ENCODE measurements around the gene CST9L.
"Not testable (repeated sequence)": the region's sequence is repeated elsewhere in the genome, so short reads cannot be mapped to it uniquely, and the experiment has no call there.

Gene CST9L

GRCh38 chr20:23586735-23587525 is 18.6 kb upstream of the CST9L start:
- DNase-seq (ENCODE audit: low read depth): no peak

- no peak for DNase-seq (ENCODE audit: low read depth)
Measured at GRCh38 chr20:23585808-23586734, 17.8 kb upstream of the CST9L start.

- no peak for DNase-seq (ENCODE audit: low read depth)
Measured at GRCh38 chr20:23585449-23585807, 17.1 kb upstream of the CST9L start.

GRCh38 chr20:23584434-23585199 is 16.3 kb upstream of the CST9L start:
- no peak for DNase-seq (ENCODE audit: low read depth)

GRCh38 chr20:23583526-23583925 is 15.2 kb upstream of the CST9L start:
- no peak for DNase-seq (ENCODE audit: low read depth)

- no peak for DNase-seq (ENCODE audit: low read depth)
Measured at GRCh38 chr20:23582293-23582692, 14.0 kb upstream of the CST9L start.

- DNase-seq (ENCODE audit: low read depth): not testable (repeated sequence)
Measured at GRCh38 chr20:23581833-23582232, 13.5 kb upstream of the CST9L start.

- DNase-seq (ENCODE audit: low read depth): no peak
Measured at GRCh38 chr20:23574977-23575376, 6.7 kb upstream of the CST9L start.

- DNase-seq (ENCODE audit: low read depth): no peak
Measured at GRCh38 chr20:23570178-23570760, 2.0 kb upstream of the CST9L start.

GRCh38 chr20:23569570-23569969 is 1.3 kb upstream of the CST9L start:
- DNase-seq (ENCODE audit: low read depth): no peak

GRCh38 chr20:23568971-23569330 is 667 bp upstream of the CST9L start:
- no peak for DNase-seq (ENCODE audit: low read depth)

GRCh38 chr20:23566199-23566932 is 1.9 kb downstream of the CST9L start:
- DNase-seq (ENCODE audit: low read depth): no peak

GRCh38 chr20:23565503-23566045 is 2.7 kb downstream of the CST9L start:
- no peak for DNase-seq (ENCODE audit: low read depth)

- DNase-seq (ENCODE audit: low read depth): no peak
Measured at GRCh38 chr20:23564927-23565326, 3.4 kb downstream of the CST9L start.

GRCh38 chr20:23562721-23563342 is 5.5 kb downstream of the CST9L start:
- no peak for DNase-seq (ENCODE audit: low read depth)

GRCh38 chr20:23554401-23554800 is 13.9 kb downstream of the CST9L start:
- DNase-seq (ENCODE audit: low read depth): no peak

GRCh38 chr20:23551786-23552185 is 16.5 kb downstream of the CST9L start:
- no peak for DNase-seq (ENCODE audit: low read depth)

GRCh38 chr20:23551383-23551782 is 16.9 kb downstream of the CST9L start:
- DNase-seq (ENCODE audit: low read depth): no peak

- DNase-seq (ENCODE audit: low read depth): no peak
Measured at GRCh38 chr20:23550227-23550626, 18.1 kb downstream of the CST9L start.

GRCh38 chr20:23548408-23548807 is 19.9 kb downstream of the CST9L start:
- no peak for DNase-seq (ENCODE audit: low read depth)

- no peak for DNase-seq (ENCODE audit: low read depth)
Measured at GRCh38 chr20:23547613-23548012, 20.7 kb downstream of the CST9L start.

All from non-pigmented ciliary epithelial cell (primary cell).